ENCODE measurements around the gene ATP11C.

ATP11C gene

GRCh38 chrX:139801397-139801813, 131.4 kb downstream of the ATP11C start:
- DNase-seq = no peak

GRCh38 chrX:139798701-139799100, 134.2 kb downstream of the ATP11C start:
- DNase-seq = no peak

DNA sequence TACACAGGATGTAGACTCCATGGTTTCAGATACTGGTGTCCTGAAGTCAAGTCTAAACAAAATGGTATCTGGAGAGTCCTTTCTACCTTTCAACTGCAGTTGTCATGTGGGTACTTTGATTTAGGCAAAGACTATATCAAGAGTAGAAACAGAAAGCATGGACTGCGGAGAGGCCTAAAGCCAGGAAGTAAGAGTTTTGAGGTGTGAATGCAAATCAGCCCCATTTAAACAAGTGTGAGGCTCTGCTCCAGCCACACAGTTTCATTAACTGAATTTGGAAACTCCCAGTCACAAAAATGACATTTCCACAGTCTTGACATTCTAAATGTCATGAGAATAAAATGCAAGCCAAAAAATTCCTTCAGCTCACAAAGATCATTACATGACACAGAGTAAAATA, 137.7 kb downstream of the ATP11C start:
- no peak for DNase-seq

- no peak for DNase-seq
Measured at GRCh38 chrX:139787601-139788000, 145.3 kb downstream of the ATP11C start.

DNA sequence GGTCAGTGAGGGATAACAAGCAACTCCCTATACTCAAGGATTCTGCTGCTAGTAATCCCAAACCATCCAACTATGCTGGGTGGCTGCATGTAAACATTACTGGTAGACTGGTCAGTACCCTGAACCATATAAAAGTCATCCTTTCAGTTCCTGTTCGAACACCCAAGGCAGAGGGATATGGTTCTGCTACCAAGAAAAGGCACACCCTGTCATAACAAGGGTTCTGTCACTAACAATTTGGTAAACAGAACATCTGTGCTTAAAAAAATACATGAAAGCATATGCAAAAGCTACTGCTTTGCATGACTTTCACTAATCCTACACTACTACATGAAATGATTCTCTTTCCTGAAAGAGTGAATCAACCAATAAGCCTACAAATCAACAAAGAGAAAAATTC, 148.0 kb downstream of the ATP11C start:
- no peak for DNase-seq

DNA sequence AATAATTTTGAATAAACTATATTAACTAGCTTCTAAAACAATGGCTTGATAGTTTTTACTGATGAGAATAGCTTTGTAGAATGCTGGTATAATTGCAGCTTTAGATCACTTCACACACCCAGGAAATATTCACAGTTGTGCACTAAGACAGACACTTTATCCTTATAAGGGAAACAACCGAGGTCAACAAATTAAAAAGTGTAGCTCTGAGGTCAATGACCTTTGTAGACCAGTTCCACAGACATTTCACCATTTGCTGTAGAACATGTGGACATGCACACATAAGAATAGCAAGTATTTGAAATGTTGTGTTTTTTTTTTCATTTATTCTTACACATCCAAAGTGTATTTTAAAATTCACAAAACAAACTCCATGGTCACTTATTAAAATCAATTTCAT, 148.9 kb downstream of the ATP11C start:
- no peak for DNase-seq

DNA sequence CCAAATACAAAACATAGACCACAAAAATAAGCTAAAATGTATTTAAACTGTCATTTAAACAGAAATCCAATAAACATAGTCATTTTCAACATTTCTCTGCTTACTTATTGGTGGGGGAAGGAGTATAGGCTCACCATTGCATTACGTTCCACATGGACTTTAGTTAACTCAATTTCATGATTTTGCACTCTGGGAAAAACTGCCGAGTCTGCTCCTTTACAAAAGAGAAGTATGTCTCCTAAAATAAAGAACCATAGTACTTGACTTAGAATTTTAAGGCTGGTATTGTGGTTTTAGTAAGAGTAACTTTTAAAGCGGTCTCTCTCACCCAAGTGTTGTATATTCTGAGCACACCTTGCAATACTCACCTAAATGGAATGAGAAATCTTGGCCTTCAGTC, 149.8 kb downstream of the ATP11C start:
- DNase-seq = no peak

- DNase-seq = no peak
Measured at GRCh38 chrX:139776599-139776998, 156.3 kb downstream of the ATP11C start.

DNA sequence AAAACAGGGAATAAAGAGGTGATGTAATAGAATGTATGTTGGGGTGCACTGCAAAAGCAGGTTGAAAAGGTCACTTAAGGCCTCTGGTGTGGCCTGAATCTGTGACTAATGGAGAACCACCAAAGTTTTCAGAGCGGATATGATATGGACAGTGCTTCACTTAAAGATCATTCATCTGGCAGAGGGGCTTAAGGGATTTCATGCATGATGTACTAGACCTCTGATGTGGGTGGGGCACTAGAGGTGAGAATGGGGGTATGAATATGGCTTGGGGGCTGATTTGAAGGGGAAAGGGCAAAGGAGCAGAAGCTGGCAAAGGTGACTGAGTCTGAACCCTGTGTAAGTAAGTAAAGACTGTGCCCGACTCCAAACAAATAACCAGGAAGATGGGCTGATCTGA, 162.5 kb downstream of the ATP11C start:
- no peak for DNase-seq

DNA sequence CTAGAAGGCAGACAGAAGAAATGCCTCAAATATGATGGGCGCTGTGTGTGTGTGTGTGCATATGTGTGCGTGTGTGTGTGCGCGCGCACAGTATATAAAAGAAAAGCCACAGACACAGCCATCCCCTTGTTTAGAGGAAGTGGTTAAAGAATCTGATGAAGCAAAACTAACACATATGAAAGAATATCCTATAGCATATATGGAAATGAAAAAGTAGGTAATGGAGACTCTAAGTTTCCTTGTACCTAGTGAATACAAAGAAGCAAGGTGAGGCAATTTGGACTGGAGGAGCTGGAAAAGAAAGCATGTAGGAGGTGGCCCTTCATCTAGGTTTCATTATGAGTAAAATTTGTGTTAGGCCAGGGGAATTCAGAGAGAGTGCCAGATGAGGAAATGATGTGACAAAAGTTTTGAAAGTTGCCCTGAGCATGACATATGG, 166.3 kb downstream of the ATP11C start:
- DNase-seq = no peak

- no peak for DNase-seq
Measured at GRCh38 chrX:139762400-139763183, 170.3 kb downstream of the ATP11C start.

DNA sequence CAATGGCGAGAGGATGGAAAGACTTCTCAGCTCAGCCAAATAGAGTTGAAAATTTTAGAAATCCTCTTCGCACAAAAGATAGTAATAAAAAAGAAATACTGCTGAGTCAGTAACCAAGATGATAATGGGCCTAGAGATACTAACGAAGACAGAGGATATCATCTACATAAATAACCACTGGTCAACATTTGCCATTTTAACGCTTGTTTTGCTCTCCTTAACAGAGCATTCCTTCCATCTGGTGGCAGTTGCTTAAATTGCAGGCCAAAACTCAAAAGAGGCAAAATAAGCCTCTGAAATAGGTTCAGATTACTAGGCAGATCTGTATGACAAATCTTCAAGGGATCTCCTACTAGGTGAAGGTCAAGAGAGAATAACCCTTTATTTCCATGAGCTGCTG, 173.2 kb downstream of the ATP11C start:
- no peak for DNase-seq

DNA sequence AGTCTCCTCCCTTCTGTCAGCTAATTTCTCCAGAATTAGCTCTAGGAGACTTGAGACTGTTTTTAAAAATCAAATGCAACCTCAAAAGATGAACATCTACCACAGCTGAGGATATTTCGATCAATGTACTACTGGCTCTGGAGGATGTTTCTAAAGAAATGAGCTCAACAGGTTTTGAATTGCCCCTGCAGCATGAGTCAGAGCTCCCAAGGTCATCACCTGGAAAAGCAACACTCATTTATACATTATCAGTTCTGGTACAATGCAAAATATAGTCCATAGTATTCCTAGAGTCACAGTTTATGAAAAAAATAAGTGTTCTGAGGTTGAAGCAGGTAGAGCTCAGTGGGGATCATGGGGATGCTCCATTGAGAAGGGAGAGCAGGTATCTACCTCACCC, 174.0 kb downstream of the ATP11C start:
- no peak for DNase-seq

DNA sequence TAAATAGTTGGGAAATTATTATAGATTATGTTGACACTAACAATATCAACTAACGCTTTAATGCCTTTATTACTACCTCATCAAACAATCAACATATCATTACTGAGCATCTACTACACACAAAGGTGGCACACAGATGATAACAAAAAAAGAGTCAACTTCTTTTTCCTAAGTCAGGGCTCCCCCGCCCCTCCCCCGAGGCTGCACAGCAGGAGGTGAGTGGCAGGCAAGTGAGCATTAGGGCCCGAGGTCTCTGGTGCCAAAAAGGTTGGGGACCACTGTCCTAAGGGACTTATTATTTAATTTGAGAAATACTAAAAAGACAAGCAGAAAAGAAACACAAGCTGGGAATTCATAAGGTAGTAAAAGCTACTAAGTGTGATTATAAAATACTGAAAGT, 174.6 kb downstream of the ATP11C start:
- no peak for DNase-seq

DNA sequence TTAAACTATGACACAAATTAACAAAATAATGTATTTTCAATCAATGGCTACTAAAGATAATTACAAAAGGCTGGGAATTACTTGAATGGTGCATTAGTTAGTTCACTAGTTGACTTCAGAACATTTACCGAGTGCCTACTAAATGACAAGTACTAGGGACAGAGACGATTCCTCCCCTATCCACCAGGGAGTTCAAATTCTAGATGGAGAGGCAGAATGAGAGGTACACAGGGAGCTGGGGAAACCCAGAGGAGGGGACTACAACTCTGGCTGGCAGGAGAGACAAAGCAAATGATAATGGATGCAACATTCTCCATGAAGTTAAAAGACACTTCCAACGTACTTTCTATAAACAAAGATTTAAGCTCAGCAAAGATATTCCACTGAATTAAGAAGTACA, 181.8 kb downstream of the ATP11C start:
- DNase-seq = no peak

DNA sequence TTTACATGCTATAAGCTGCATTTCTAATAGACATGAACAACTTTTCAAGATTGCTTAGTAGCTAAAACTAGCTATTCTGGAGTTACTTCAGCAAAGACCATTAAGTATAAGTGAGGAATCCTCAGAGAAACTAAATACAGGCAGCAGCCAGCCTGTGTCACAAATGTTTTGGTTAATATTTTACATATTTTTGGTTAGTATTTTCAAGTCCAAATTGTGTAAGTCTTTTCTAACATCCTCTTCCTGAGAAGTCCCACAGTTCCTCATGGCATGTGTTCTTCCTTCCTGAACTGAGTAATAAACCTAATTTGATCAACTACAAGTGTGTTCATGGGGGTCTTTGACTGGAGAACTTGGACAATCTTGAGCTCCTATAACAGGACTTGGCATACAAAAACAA, 182.5 kb downstream of the ATP11C start:
- DNase-seq = no peak

GRCh38 chrX:139739138-139739537, 193.7 kb downstream of the ATP11C start:
- DNase-seq = no peak

GRCh38 chrX:139738581-139738980, 194.3 kb downstream of the ATP11C start:
- no peak for DNase-seq

DNA sequence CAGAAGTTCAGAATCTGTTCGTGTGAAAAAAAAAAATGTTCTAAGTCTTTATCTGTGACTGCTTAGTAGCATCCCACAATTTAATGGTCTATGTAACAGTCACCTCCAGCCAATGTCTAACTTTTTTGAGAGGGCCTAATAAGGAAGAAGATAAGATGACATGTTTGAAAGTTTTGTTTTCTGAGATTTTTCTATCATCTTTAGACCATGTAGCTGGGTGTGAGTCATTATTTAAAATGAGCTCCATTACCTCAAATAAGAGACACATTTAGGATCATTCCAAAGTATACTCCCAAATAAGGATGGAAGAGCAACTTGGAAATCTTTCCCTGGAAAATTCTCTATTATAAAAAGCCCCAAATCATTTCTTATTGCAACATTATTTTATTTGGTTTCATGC, 196.7 kb downstream of the ATP11C start:
- DNase-seq = no peak

DNA sequence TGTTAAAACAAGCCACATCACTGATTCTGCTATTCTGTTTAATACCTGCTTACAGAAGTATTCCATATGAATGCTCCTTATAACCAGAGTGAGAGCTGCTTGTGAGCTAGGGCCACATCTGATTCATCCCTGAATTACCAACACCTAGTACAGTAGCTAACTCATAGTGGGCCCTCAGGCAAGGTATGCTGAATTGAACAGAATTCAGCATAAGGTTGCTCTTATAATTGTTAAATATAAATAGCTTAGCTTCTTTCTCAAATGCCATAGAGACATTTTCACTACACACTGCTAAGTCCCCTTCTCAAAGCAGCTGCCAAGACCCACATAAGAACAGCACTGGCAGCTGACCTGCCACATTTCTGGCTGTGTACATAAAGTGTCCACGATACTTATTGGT, 197.9 kb downstream of the ATP11C start:
- no peak for DNase-seq

DNA sequence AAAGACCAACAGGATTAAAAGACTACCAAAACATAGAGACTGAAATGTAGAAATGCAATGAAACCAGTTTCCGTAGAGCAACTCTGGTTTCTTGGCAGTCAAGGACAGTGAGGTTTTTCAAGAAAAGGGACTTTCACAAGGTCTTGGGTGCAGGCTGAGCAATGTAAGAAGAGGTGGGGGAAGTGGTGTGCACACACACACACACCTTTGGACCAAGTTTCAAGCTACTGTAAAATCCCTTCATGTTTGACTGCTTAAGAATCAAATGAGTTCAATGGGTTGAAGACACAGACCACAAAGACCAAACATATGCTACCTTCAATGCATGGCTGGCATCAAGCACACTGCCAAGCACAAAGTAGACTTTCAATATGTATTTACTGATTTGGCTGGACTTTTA, 207.1 kb downstream of the ATP11C start:
- no peak for DNase-seq

GRCh38 chrX:139724626-139725025, 208.2 kb downstream of the ATP11C start:
- no peak for DNase-seq

GRCh38 chrX:139720979-139721378, 211.9 kb downstream of the ATP11C start:
- no peak for DNase-seq

DNA sequence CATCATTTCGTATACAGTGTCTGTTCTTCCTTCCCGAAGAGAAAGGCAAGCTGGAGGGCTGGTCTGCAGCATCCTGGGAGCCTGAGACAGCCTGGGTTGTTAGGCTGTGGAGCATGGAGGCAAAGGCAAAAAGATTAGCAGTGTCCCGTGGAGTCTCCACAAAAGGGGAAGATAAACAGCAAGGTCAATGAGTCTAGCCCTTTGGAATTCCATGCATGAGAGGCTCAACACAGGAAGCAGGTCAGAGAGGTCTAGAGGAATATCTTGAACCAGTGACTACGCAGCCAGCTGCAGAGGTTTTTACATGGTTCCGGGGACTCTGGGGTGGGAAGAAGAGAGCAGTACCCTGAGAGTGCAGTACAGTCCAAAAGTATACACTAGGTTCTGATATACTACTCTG, 212.7 kb downstream of the ATP11C start:
- DNase-seq = no peak

- DNase-seq = no peak
Measured at GRCh38 chrX:139708067-139708466, 224.8 kb downstream of the ATP11C start, which contains the start of gene MCF2. Gene MCF2, minus strand, starts transcription at chrX:139708167. Its CDS starts 56,423 bp downstream, at chrX:139651744.

All from NCI-H1694 treated with DMSO at 0.1 percent for 48 hours (cell line).